Tibial artery (tissue), 4 donors: ENCODE data around the gene BRAF.
"Not testable (repeated sequence)": the region's sequence is repeated elsewhere in the genome, so short reads cannot be mapped to it uniquely, and the experiment has no call there.

Experiments
- DNase-seq, 2 donors: peaks; one replicate each; pipeline ENCODE4 v3.0.0-alpha.2; 2019
- H3K27ac ChIP-seq, 2 donors: fragments of 200-600 bp; sonication (generic) in 1 of 2; 1 replicate in 1 of 2; 2 replicates in 1 of 2; pipeline ENCODE4 v1.5.1; 2018 to 2019; ENCODE audit warnings: mild to moderate bottlenecking in 1 of 2
- H3K27me3 ChIP-seq, 2 donors: fragments of 200-600 bp; sonication (generic) in 1 of 2; one replicate each; pipeline versions ENCODE4 v1.5.1 to v1.6.0; 2016 to 2019
- H3K36me3 ChIP-seq, 3 donors: fragments of 200-600 bp; sonication (generic) in 2 of 3; one replicate each; pipeline ENCODE4 v1.5.1; 2016 to 2019; ENCODE audit warnings: mild to moderate bottlenecking in 2 of 3
- H3K4me1 ChIP-seq, 4 donors: fragments of 200-600 bp; sonication (generic) in 2 of 4; 1 replicate in 3 of 4; 2 replicates in 1 of 4; pipeline ENCODE4 v1.5.1; 2016 to 2019
- H3K4me3 ChIP-seq, 2 donors: fragments of 200-600 bp; sonication (generic) in 1 of 2; 1 replicate in 1 of 2; 2 replicates in 1 of 2; pipeline ENCODE4 v1.5.1; 2018 to 2019; ENCODE audit warnings: mild to moderate bottlenecking in 2 of 2
- H3K9me3 ChIP-seq, 3 donors: fragments of 200-600 bp; sonication (generic) in 1 of 3; one replicate each; pipeline ENCODE4 v1.5.1; 2016 to 2019
- CTCF ChIP-seq, 2 experiments: fragments of 200-600 bp in 1 of 2; fragments of 450-650 bp in 1 of 2; IDR thresholded peaks; one replicate each; pipeline ENCODE4 v1.5.1; 2017 to 2019; ENCODE audit warnings: antibody characterized with exemption in 2 of 2, mild to moderate bottlenecking in 1 of 2, moderate library complexity in 1 of 2
- intact Hi-C: fragments of 100-400 bp; cut with DNase I; formaldehyde crosslinking; loops from one replicate; pipeline ENCODE4 v1.15.0; 2023; ENCODE audit warnings: low total_unique reads

BRAF gene

GRCh38 chr7:140961117-140961516 is 36.4 kb upstream of the BRAF start:
- intact Hi-C loops = no loop called here
- Histone ChIP-seq H3K4me1 (no peaks in the 10 kb centered on the region), H3K27me3 (no peaks in the 10 kb centered on the region), H3K27ac (no peak overlapping the region), H3K4me3 (no peak overlapping the region), H3K9me3 (peaks cover 0 to 5% (median 3%) of the 10 kb centered on the region in 3 donors), H3K36me3 (no peaks in the 10 kb centered on the region)
- no peak for TF ChIP-seq CTCF (IDR thresholded peaks at IDR 0.05)
- DNase-seq = no peak

- H3K27ac ChIP-seq, H3K36me3 ChIP-seq, DNase-seq, H3K27me3 ChIP-seq, H3K4me3 ChIP-seq, H3K4me1 ChIP-seq, intact Hi-C loops, H3K9me3 ChIP-seq: not testable (repeated sequence)
Observed at GRCh38 chr7:140956997-140957396, 32.3 kb upstream of the BRAF start.

- Histone ChIP-seq H3K36me3 (no peaks in the 10 kb centered on the region), H3K4me3 (no peak overlapping the region), H3K4me1 (no peaks in the 10 kb centered on the region), H3K27me3 (peaks cover 0 to 3% of the 10 kb centered on the region in 2 donors), H3K27ac (no peak overlapping the region), H3K9me3 (no peaks in the 10 kb centered on the region)
- no peak for DNase-seq
- intact Hi-C loops = no loop called here
- no peak for TF ChIP-seq CTCF (IDR thresholded peaks at IDR 0.05)
Observed at GRCh38 chr7:140945940-140946339, 21.2 kb upstream of the BRAF start.

DNA sequence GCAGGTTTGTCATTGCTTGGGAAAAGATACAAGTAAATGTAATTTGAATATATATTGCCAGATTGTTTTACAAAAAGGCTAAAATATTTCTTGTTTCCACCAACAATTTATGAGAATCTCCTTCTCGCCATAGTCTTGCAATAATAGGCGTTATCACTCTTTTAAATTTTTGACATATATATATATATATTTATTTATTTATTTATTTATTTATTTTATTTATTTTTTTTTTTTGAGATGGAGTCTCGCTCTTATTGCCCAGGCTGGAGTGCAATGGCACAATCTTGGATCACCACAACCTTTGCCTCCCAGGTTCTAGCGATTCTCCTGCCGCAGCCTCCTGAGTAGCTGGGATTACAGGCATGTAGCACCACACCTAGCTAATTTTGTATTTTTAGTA is 17.5 kb upstream of the BRAF start:
- H3K27ac ChIP-seq, intact Hi-C loops, H3K4me1 ChIP-seq, DNase-seq, H3K4me3 ChIP-seq, H3K27me3 ChIP-seq, H3K9me3 ChIP-seq, H3K36me3 ChIP-seq: not testable (repeated sequence)

GRCh38 chr7:140940898-140941297 is 16.2 kb upstream of the BRAF start:
- Histone ChIP-seq H3K4me1 (no peaks in the 10 kb centered on the region), H3K4me3 (no peak overlapping the region), H3K27me3 (no peaks in the 10 kb centered on the region), H3K9me3 (no peaks in the 10 kb centered on the region), H3K36me3 (no peaks in the 10 kb centered on the region), H3K27ac (no peak overlapping the region)
- no peak for TF ChIP-seq CTCF (IDR thresholded peaks at IDR 0.05)
- DNase-seq = no peak
- intact Hi-C loops = no loop called here

- Histone ChIP-seq H3K4me3 (no peak overlapping the region), H3K27ac (no peak overlapping the region), H3K27me3 (no peaks in the 10 kb centered on the region), H3K4me1 (no peaks in the 10 kb centered on the region), H3K9me3 (no peaks in the 10 kb centered on the region), H3K36me3 (no peaks in the 10 kb centered on the region)
- no peak for TF ChIP-seq CTCF (IDR thresholded peaks at IDR 0.05)
- intact Hi-C loops = no loop called here
- DNase-seq = no peak
Observed at GRCh38 chr7:140937702-140938264, 13.1 kb upstream of the BRAF start.
